Vagina (tissue), 2 donors: ENCODE measurements around the gene SCGB3A1. TPM values are rescaled to one million over a fixed set of nuclear protein-coding genes. Genes with fewer than 3 reads are reported as not detected.

ENCODE experiments used
- DNase-seq, 2 donors: peaks; one replicate each; pipeline ENCODE4 v3.0.0-alpha.2; 2017; ENCODE audit errors: extremely low spot score in 2 of 2
- H3K27ac ChIP-seq: fragments of 200-600 bp; sonication (generic); one replicate; pipeline ENCODE4 v1.5.1; 2019
- H3K27me3 ChIP-seq: fragments of 200-600 bp; sonication (generic); one replicate; pipeline ENCODE4 v1.5.1; 2019
- H3K36me3 ChIP-seq, 2 donors: fragments of 200-600 bp; sonication (generic); one replicate each; pipeline ENCODE4 v1.5.1; 2017 to 2019
- H3K4me1 ChIP-seq: fragments of 200-600 bp; sonication (generic); one replicate; pipeline ENCODE4 v1.5.1; 2019
- H3K4me3 ChIP-seq, 2 donors: fragments of 200-600 bp; sonication (generic); 1 replicate in 1 of 2; 2 replicates in 1 of 2; pipeline ENCODE4 v1.5.1; 2016 to 2019
- H3K9me3 ChIP-seq: fragments of 200-600 bp; sonication (generic); one replicate; pipeline ENCODE4 v1.5.1; 2019
- POLR2A ChIP-seq, 2 donors: fragments of 450-650 bp; IDR thresholded peaks; one replicate each; pipeline ENCODE4 v1.6.1; 2017; ENCODE audit warnings: antibody characterized with exemption in 2 of 2, mild to moderate bottlenecking in 2 of 2, moderate library complexity in 2 of 2
- POLR2AphosphoS5 ChIP-seq, 2 donors: sonication (generic); formaldehyde crosslinking; IDR thresholded peaks; one replicate each; pipeline ENCODE4 v1.9.0; 2017; ENCODE audit warnings: antibody characterized with exemption in 2 of 2, mild to moderate bottlenecking in 2 of 2, low read depth in 1 of 2; ENCODE audit not compliant: insufficient read depth in 1 of 2
- intact Hi-C: fragments of 100-400 bp; cut with DNase I; formaldehyde crosslinking; loops from one replicate; pipeline ENCODE4 v1.15.1; 2023
- total RNA-seq: library from RNA; depleted of rRNA; stranded (reverse); fragments of >200 nt; gene quantifications from one replicate; pipeline ENCODE4 v1.2.3, GENCODE V29; 2016
- TF ChIP-seq, protein P1 (sequence below), 3 experiments: fragments of 450-650 bp in 2 of 3; fragments of 200-600 bp in 1 of 3; sonication (generic) in 1 of 3; IDR thresholded peaks; one replicate each; pipeline ENCODE4 v1.5.1; 2017 to 2019; ENCODE audit warnings: antibody characterized with exemption in 3 of 3, mild to moderate bottlenecking in 2 of 3, moderate library complexity in 2 of 3

Gene SCGB3A1
- total RNA-seq, 1 donor from 2014 or later = not detected

DNA sequence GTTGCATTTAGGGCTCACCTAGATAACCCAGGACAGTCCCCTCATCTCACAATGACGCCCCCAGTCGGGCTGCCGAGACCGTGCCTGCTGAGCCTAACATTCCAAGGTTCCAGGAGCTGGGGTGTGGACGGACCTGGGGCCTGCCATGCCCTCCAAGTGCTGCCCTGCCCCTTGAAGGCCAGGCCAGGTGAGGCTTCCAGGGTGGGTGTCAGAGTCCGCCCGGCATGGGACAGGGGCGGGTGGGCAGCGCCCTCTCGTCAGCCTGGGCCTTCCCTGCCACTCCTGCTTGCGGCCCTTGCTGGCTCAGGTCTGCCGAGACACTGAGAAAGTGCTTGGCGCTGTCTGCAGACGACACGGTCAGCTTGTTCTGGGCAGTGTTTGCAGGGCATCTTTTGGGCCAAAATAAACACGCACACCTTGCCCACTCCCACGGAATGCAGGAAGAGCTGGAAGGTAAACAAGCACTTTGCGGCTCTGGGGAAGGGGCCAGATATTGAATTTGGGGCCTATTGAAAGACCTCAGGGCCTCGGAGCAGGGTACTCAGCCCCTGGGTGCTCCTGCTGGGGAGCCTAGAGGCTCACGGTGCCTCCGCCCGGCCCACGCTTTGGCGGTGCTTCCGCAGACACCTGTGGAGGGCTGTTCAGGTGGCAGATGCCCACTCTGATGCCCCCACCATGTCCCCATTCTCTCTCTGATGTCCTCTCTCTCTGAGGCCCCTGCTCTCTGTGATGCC is 4.2 kb upstream of the SCGB3A1 start:
- H3K27me3 ChIP-seq = no peaks in the 10 kb centered on the region
- TF ChIP-seq POLR2AphosphoS5 (IDR thresholded peaks at IDR 0.05; ENCODE audit: insufficient read depth in 1 of 2, low read depth in 1 of 2) (no peak), POLR2A (IDR thresholded peaks at IDR 0.05) (no peak)
- TF ChIP-seq, protein P1, sequence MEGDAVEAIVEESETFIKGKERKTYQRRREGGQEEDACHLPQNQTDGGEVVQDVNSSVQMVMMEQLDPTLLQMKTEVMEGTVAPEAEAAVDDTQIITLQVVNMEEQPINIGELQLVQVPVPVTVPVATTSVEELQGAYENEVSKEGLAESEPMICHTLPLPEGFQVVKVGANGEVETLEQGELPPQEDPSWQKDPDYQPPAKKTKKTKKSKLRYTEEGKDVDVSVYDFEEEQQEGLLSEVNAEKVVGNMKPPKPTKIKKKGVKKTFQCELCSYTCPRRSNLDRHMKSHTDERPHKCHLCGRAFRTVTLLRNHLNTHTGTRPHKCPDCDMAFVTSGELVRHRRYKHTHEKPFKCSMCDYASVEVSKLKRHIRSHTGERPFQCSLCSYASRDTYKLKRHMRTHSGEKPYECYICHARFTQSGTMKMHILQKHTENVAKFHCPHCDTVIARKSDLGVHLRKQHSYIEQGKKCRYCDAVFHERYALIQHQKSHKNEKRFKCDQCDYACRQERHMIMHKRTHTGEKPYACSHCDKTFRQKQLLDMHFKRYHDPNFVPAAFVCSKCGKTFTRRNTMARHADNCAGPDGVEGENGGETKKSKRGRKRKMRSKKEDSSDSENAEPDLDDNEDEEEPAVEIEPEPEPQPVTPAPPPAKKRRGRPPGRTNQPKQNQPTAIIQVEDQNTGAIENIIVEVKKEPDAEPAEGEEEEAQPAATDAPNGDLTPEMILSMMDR (IDR thresholded peaks at IDR 0.05) = no peak
- peaks cover 12% of the 10 kb centered on the region for H3K4me1 ChIP-seq
- no peaks in the 10 kb centered on the region for H3K36me3 ChIP-seq
- H3K4me3 ChIP-seq = no peak overlapping the region
- DNase-seq = peak in 1 of 2 donors; percentile 76
- H3K27ac ChIP-seq = no peak overlapping the region
- intact Hi-C loops = no loop called here
- no peaks in the 10 kb centered on the region for H3K9me3 ChIP-seq

DNA sequence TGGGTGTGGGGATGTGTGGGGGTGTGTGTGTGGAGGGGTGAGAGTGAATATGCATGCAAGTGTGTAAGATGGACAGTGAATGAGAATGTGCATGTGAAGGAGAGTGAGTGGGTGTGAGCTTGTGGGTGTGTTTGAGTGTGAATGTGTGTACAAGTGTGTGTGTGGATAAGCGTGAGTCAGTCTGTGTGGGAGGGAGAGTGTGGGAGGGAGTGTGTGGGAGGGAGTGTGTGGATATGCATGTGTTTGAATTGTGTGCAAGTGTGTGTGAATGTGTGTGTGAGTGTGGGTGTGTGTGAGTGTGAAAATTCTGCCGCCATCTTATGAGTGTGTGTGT is 3.7 kb upstream of the SCGB3A1 start:
- Histone ChIP-seq H3K4me3 (no peak overlapping the region), H3K27ac (no peak overlapping the region), H3K4me1 (peaks cover 17% of the 10 kb centered on the region), H3K9me3 (no peaks in the 10 kb centered on the region), H3K27me3 (peaks cover 3% of the 10 kb centered on the region), H3K36me3 (no peaks in the 10 kb centered on the region)
- intact Hi-C loops = no loop called here
- no peak for DNase-seq
- TF ChIP-seq POLR2AphosphoS5 (IDR thresholded peaks at IDR 0.05; ENCODE audit: insufficient read depth in 1 of 2, low read depth in 1 of 2) (no peak), POLR2A (IDR thresholded peaks at IDR 0.05) (no peak)
- TF ChIP-seq, protein P1 (IDR thresholded peaks at IDR 0.05) = no peak

DNA sequence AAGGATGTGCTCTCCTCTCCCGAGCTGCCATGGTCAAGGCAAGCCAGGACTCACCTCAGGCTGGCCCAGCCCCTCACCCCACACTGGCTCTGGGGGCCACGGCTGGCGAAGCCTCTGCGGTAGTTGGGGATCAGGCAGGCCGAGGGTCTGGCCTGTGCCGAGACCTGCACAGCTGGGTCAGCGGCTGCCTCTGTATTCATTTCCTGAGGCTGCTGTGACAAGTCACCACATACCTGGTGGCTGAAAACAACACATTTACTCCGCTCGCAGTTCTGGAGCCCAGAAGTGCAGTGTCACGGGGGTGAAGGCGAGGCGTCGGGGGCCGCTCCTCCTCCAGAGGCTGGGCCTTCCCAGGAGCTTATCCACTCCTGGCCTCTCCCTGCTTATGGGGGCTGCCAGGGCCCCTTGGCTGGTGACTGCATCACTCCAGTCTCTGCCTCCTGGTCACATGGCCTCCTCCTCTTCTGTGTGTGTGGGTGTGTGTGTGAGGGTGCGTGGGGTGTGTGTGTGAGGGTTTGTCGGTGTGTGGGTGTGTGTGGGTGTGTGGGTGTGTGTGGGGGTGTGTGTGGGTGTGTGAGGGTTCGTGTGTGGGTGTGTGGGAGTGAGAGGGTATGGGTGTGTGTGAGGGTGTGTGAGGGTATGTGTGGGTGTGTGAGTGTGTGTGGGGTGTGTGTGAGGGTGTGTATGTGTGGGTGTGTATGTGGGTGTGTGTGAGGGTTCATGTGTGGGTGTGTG is 3.2 kb upstream of the SCGB3A1 start:
- H3K36me3 ChIP-seq = no peaks in the 10 kb centered on the region
- peak in 1 of 2 donors; percentile 65 for DNase-seq
- TF ChIP-seq, protein P1 (IDR thresholded peaks at IDR 0.05) = no peak
- TF ChIP-seq POLR2A (IDR thresholded peaks at IDR 0.05) (no peak), POLR2AphosphoS5 (IDR thresholded peaks at IDR 0.05; ENCODE audit: insufficient read depth in 1 of 2, low read depth in 1 of 2) (no peak)
- H3K4me3 ChIP-seq = no peak overlapping the region
- H3K27ac ChIP-seq = no peak overlapping the region
- peaks cover 6% of the 10 kb centered on the region for H3K27me3 ChIP-seq
- intact Hi-C loops = no loop called here
- no peaks in the 10 kb centered on the region for H3K9me3 ChIP-seq
- peaks cover 19% of the 10 kb centered on the region for H3K4me1 ChIP-seq

DNA sequence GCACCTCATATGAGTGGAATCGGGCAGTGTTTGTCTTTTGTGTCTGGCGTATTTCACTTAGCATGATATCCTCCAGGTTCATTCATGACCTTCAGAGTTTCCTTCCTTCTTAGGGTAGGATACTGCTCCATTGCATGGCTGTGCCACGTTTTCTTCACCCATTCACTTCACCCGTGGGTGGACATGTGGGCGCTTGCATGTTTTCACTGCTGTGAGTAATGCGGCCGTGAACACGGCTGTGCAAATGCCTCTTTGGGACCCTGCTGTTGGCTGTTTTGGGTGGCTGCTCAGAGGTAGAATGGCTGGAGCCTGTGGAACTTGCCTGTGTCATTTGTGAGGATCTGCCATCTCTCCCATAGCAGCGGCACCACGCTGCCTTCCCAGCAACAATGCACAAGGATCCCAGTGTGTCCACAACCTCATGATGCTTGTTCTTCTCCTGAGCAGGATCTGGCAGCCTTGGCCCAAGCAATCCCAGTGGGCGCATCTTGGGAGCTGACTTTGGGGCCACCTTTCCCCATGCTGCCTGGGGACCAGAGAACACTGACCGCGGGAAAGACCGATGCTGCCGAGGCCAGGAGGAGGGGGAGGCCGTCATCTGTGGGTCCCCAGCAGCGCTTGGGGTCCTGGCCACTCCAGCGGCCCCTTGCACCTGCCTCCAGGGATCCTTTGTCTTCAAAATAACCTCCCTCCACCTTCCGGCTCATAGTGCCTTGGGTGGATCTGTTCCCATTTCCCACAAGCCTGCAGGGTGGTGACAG is 2.3 kb upstream of the SCGB3A1 start:
- Histone ChIP-seq H3K27ac (no peak overlapping the region), H3K9me3 (no peaks in the 10 kb centered on the region), H3K4me3 (no peak overlapping the region), H3K4me1 (peaks cover 19% of the 10 kb centered on the region), H3K36me3 (no peaks in the 10 kb centered on the region), H3K27me3 (peaks cover 6% of the 10 kb centered on the region)
- DNase-seq = peak in 1 of 2 donors; percentile 49
- intact Hi-C loops = no loop called here
- TF ChIP-seq POLR2AphosphoS5 (IDR thresholded peaks at IDR 0.05; ENCODE audit: insufficient read depth in 1 of 2, low read depth in 1 of 2) (no peak), POLR2A (IDR thresholded peaks at IDR 0.05) (no peak)
- TF ChIP-seq, protein P1 (IDR thresholded peaks at IDR 0.05) = no peak
